SK-N-SH (cell line): ENCODE measurements around the gene CCDC24. TPM values are rescaled to one million over a fixed set of nuclear protein-coding genes. Genes with fewer than 3 reads are reported as not detected.

Experiments
- CTCF ChIA-PET: fragments of 300-600, 350-600 bp; formaldehyde crosslinking; extraction: SDS; loops from one replicate; lab custom pipeline; 2021; lab: Yijun Ruan, JAX
- POLR2A ChIA-PET: fragments of 350-600 bp; sonication (Branson Sonifier 250); formaldehyde crosslinking; extraction: SDS; loops from one replicate; lab custom pipeline; 2020; ENCODE audit warnings: antibody characterized with exemption, inconsistent platforms; lab: Yijun Ruan, JAX
- DNase-seq: peaks from one replicate; pipeline ENCODE4 v3.0.0; 2012
- H2AFZ ChIP-seq: fragments of 200-600 bp; sonication (generic); 2 replicates; pipeline ENCODE4 v1.8.1; 2016; ENCODE audit warnings: antibody characterized with exemption, mild to moderate bottlenecking, low read depth
- H3F3A ChIP-seq: fragments of 200-600 bp; sonication (generic); replicated peaks from 2 replicates; pipeline ENCODE3; 2016; ENCODE audit warnings: antibody characterized with exemption, mild to moderate bottlenecking; ENCODE audit not compliant: insufficient read depth
- H3K27ac ChIP-seq, 2 experiments: fragments of 200-500 bp in 1 of 2; fragments of 200-600 bp in 1 of 2; sonication (Bioruptor generic) in 1 of 2; sonication (generic), shearing (Covaris generic) in 1 of 2; 2 replicates each; pipeline versions ENCODE4 v1.5.1 to v1.6.1; 2014 to 2016; ENCODE audit warnings: low read depth in 2 of 2, inconsistent platforms in 1 of 2, low read length in 1 of 2, mild to moderate bottlenecking in 1 of 2, mixed read lengths in 1 of 2
- H3K27me3 ChIP-seq: fragments of 200-600 bp; sonication (generic), shearing (Covaris generic); 2 replicates; pipeline ENCODE4 v1.6.1; 2016; ENCODE audit warnings: mixed run types; ENCODE audit not compliant: insufficient read depth
- H3K36me3 ChIP-seq, 2 experiments: fragments of 200-500 bp in 1 of 2; fragments of 200-600 bp in 1 of 2; sonication (Bioruptor generic) in 1 of 2; sonication (generic) in 1 of 2; replicated peaks in 1 of 2; 2 replicates each; pipeline versions ENCODE3 to v1.5.1; 2014 to 2016; ENCODE audit warnings: low read length in 1 of 2, mild to moderate bottlenecking in 1 of 2; ENCODE audit not compliant: insufficient read depth in 2 of 2, control insufficient read depth in 1 of 2
- H3K4me1 ChIP-seq, 2 experiments: fragments of 200-500 bp in 1 of 2; fragments of 200-600 bp in 1 of 2; sonication (Bioruptor generic) in 1 of 2; sonication (generic), shearing (Covaris generic) in 1 of 2; 2 replicates each; pipeline versions ENCODE4 v1.5.1 to v1.6.1; 2014 to 2016; ENCODE audit warnings: low read depth in 1 of 2, low read length in 1 of 2, mixed run types in 1 of 2; ENCODE audit not compliant: insufficient read depth in 2 of 2, control insufficient read depth in 1 of 2
- H3K4me2 ChIP-seq: fragments of 200-600 bp; sonication (generic), shearing (Covaris generic); 2 replicates; pipeline ENCODE4 v1.6.1; 2017; ENCODE audit warnings: mixed run types
- H3K4me3 ChIP-seq, 2 experiments: fragments of 200-500 bp in 1 of 2; fragments of 200-600 bp in 1 of 2; sonication (Bioruptor generic) in 1 of 2; sonication (generic), shearing (Covaris generic) in 1 of 2; 2 replicates each; pipeline versions ENCODE4 v1.5.1 to v1.8.1; 2014 to 2016; ENCODE audit warnings: low read depth in 2 of 2, inconsistent platforms in 1 of 2, low read length in 1 of 2, mild to moderate bottlenecking in 1 of 2, mixed read lengths in 1 of 2, moderate library complexity in 1 of 2
- H3K79me2 ChIP-seq: fragments of 200-600 bp; sonication (generic); 2 replicates; pipeline ENCODE4 v1.8.1; 2017; ENCODE audit warnings: mild to moderate bottlenecking; ENCODE audit not compliant: insufficient read depth
- H3K9ac ChIP-seq: fragments of 200-600 bp; sonication (generic); 2 replicates; pipeline ENCODE4 v1.6.1; 2017; ENCODE audit warnings: mixed run types
- H3K9me2 ChIP-seq: fragments of 200-600 bp; sonication (generic); 2 replicates; pipeline ENCODE4 v1.6.1; 2017; ENCODE audit warnings: mixed run types
- H3K9me3 ChIP-seq: fragments of 200-600 bp; sonication (generic); 2 replicates; pipeline ENCODE4 v1.6.1; 2017; ENCODE audit warnings: mixed run types, mild to moderate bottlenecking, moderate library complexity
- H4K20me1 ChIP-seq: fragments of 200-600 bp; sonication (generic); 2 replicates; pipeline ENCODE4 v1.6.1; 2017; ENCODE audit warnings: mild to moderate bottlenecking, mixed run types; ENCODE audit not compliant: insufficient read depth
- EP300 ChIP-seq, 2 experiments: IDR thresholded peaks; 2 replicates each; pipeline versions ENCODE4 v1.4.0 to v1.6.1; 2012; ENCODE audit warnings: borderline replicate concordance in 1 of 2, low read depth in 1 of 2, low read length in 1 of 2
- FOSL2 ChIP-seq: IDR thresholded peaks from 2 replicates; pipeline ENCODE4 v1.4.0; 2012; ENCODE audit warnings: low read depth, mild to moderate bottlenecking, moderate library complexity, borderline replicate concordance
- FOXJ3 ChIP-seq: sonication (generic); formaldehyde crosslinking; IDR thresholded peaks from 2 replicates; pipeline ENCODE4 v1.5.1; 2020; ENCODE audit warnings: mild to moderate bottlenecking, missing genetic modification reagents
- RAD21 ChIP-seq: IDR thresholded peaks from 2 replicates; pipeline ENCODE4 v1.6.1; 2012; ENCODE audit warnings: mild to moderate bottlenecking, low read length
- RCOR1 ChIP-seq: fragments of 150-350 bp; IDR thresholded peaks from 2 replicates; pipeline ENCODE4 v1.6.1; 2017; ENCODE audit warnings: antibody characterized with exemption, low read length
- SIN3A ChIP-seq: IDR thresholded peaks from 2 replicates; pipeline ENCODE4 v1.6.1; 2012; ENCODE audit warnings: low read depth, mild to moderate bottlenecking, low read length, moderate library complexity, borderline replicate concordance
- TAF1 ChIP-seq: IDR thresholded peaks from 2 replicates; pipeline ENCODE4 v1.6.1; 2012; ENCODE audit warnings: low read depth, mild to moderate bottlenecking, low read length, moderate library complexity, borderline replicate concordance
- YY1 ChIP-seq: IDR thresholded peaks from 2 replicates; pipeline ENCODE4 v1.4.0; 2012; ENCODE audit warnings: low read depth, mild to moderate bottlenecking
- WGBS: methylation state at CpG from one replicate; pipeline ENCODE4 v1.1.6; 2017; ENCODE audit warnings: low lambda C conversion rate; 5-methylcytosine and 5-hydroxymethylcytosine counted together
- polyA plus RNA-seq, 3 experiments: library from polyadenylated mRNA; depleted of rRNA; stranded (reverse); fragments of >200 nt; gene quantifications; 2 replicates each; pipeline ENCODE4 v1.2.3, GENCODE V29; 2012
- TF ChIP-seq, protein P1 (sequence below): IDR thresholded peaks from 2 replicates; pipeline ENCODE4 v1.4.0; 2012; ENCODE audit warnings: low read depth, borderline replicate concordance
- TF ChIP-seq, protein P2 (sequence below): IDR thresholded peaks from 2 replicates; pipeline ENCODE4; 2012
- TF ChIP-seq, protein P3 (sequence below): IDR thresholded peaks from 2 replicates; pipeline ENCODE4 v1.6.1; 2012; ENCODE audit warnings: mild to moderate bottlenecking, low read depth, low read length, moderate library complexity
- TF ChIP-seq, protein P4 (sequence below): IDR thresholded peaks from 2 replicates; pipeline ENCODE4 v1.4.0; 2012; ENCODE audit warnings: low read depth, borderline replicate concordance

Gene CCDC24
- polyA plus RNA-seq, 1 of the 3 experiments (the other 2 are of a cell fraction) = 7.5 TPM

DNA sequence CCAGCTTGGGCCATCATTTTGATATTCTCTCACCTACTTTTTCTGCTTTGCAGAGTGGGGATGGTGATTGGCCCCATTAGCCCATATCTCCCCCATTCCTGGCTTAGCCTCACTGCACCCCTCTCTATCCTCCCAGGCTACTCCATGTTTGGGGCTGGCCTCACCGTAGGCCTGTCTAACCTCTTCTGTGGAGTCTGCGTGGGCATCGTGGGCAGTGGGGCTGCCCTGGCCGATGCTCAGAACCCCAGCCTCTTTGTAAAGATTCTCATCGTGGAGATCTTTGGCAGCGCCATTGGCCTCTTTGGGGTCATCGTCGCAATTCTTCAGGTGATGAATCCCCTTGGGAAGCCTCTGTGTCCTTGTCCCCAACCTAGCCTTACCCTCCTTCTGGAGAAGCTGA, 14.5 kb upstream of the CCDC24 start:
- Histone ChIP-seq H3K27ac (no peak overlapping the region), H2AFZ (no peak overlapping the region), H3K9me2 (no peaks in the 10 kb centered on the region), H3K9me3 (no peaks in the 10 kb centered on the region), H4K20me1 (peaks cover 17% of the 10 kb centered on the region), H3K36me3 (peaks cover 16 to 42% of the 10 kb centered on the region in 2 experiments), H3K9ac (no peak overlapping the region), H3K79me2 (peaks cover 64% of the 10 kb centered on the region), H3K4me3 (no peak overlapping the region), H3K4me2 (0 out of 2 replicates have a peak overlapping the region, but pooled peaks have one; percentile 88), H3K4me1 (peaks cover 8 to 50% of the 10 kb centered on the region in 2 experiments; a peak in 1 of 4 replicates), H3F3A (peaks cover 9% of the 10 kb centered on the region), H3K27me3 (no peaks in the 10 kb centered on the region)
- CTCF ChIA-PET = interaction anchor here (1.0 to 2.4 kb wide), 4 partner anchors 26 to 447 kb away, joined by 3 to 10 read pairs (median 6); no protein-coding TSS in a partner anchor
- DNase-seq = no peak
- POLR2A ChIA-PET = interaction anchor here (1.8 kb wide), 1 partner anchor 19 kb away, joined by 5 read pairs; no protein-coding TSS in a partner anchor
- 97% methylated on average over 8 of the region's 8 CpGs for WGBS
- TF ChIP-seq FOSL2 (no peak), YY1 (no peak), RCOR1 (no peak), TAF1 (no peak), SIN3A (no peak), RAD21 (no peak)

DNA sequence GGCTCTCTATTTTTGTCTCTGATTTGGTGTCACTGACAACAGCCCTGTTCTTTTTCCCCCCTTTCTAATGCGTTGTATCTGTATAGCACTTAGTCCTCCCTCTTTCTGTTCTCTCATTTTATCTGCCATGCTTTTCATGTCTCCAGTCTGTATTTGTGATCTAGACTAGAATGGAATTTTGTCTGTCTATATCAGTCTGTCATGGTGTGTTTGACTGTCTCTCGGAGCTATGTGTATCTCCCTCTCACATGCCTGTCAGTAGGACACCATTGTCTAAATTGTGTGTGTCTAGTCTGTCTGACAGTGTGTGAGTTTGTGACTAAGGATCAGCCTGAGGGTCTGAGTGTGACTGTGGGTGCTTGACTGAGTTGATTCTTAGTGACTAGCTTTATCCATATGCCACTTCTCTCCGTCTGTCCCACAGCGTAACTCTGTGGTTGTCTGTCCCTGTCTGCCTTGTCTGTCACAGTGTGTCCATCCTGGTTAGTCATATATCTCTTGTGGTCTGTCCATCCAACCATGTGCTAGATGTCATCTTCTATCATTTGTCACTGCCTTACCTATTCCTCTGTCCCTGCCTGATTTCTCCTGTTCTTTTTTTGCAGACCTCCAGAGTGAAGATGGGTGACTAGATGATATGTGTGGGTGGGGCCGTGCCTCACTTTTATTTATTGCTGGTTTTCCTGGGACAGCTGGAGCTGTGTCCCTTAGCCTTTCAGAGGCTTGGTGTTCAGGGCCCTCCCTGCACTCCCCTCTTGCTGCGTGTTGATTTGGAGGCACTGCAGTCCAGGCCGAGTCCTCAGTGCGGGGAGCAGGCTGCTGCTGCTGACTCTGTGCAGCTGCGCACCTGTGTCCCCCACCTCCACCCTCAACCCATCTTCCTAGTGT, 13.8 kb upstream of the CCDC24 start:
- ChIA-PET POLR2A (interaction anchor here (0.7 kb wide), 1 partner anchor 7 kb away, joined by 3 read pairs; the partner anchor contains the start of gene DPH2), CTCF (interaction anchor here (0.9 to 2.3 kb wide), 5 partner anchors 27 to 214 kb away, joined by 3 to 10 read pairs (median 3); partner anchors contain the start of gene IPO13)
- 83% methylated on average over 9 of the region's 9 CpGs for WGBS

More for the DNA sequence above, 13.8 kb upstream of the CCDC24 start:
- Histone ChIP-seq H4K20me1 (peaks cover 20% of the 10 kb centered on the region), H3K27ac (no peak overlapping the region), H2AFZ (no peak overlapping the region), H3K79me2 (peaks cover 71% of the 10 kb centered on the region)
- no peak for DNase-seq
- TF ChIP-seq, protein P1, sequence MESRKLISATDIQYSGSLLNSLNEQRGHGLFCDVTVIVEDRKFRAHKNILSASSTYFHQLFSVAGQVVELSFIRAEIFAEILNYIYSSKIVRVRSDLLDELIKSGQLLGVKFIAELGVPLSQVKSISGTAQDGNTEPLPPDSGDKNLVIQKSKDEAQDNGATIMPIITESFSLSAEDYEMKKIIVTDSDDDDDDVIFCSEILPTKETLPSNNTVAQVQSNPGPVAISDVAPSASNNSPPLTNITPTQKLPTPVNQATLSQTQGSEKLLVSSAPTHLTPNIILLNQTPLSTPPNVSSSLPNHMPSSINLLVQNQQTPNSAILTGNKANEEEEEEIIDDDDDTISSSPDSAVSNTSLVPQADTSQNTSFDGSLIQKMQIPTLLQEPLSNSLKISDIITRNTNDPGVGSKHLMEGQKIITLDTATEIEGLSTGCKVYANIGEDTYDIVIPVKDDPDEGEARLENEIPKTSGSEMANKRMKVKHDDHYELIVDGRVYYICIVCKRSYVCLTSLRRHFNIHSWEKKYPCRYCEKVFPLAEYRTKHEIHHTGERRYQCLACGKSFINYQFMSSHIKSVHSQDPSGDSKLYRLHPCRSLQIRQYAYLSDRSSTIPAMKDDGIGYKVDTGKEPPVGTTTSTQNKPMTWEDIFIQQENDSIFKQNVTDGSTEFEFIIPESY = no peak
- TF ChIP-seq SIN3A = no peak
- no peak for TF ChIP-seq FOXJ3 (CRISPR knock-in tag)
- no peak for TF ChIP-seq RAD21
- TF ChIP-seq TAF1 = no peak
- TF ChIP-seq, protein P2, sequence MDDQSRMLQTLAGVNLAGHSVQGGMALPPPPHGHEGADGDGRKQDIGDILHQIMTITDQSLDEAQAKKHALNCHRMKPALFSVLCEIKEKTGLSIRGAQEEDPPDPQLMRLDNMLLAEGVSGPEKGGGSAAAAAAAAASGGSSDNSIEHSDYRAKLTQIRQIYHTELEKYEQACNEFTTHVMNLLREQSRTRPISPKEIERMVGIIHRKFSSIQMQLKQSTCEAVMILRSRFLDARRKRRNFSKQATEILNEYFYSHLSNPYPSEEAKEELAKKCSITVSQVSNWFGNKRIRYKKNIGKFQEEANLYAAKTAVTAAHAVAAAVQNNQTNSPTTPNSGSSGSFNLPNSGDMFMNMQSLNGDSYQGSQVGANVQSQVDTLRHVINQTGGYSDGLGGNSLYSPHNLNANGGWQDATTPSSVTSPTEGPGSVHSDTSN = no peak
- TF ChIP-seq, protein P3, sequence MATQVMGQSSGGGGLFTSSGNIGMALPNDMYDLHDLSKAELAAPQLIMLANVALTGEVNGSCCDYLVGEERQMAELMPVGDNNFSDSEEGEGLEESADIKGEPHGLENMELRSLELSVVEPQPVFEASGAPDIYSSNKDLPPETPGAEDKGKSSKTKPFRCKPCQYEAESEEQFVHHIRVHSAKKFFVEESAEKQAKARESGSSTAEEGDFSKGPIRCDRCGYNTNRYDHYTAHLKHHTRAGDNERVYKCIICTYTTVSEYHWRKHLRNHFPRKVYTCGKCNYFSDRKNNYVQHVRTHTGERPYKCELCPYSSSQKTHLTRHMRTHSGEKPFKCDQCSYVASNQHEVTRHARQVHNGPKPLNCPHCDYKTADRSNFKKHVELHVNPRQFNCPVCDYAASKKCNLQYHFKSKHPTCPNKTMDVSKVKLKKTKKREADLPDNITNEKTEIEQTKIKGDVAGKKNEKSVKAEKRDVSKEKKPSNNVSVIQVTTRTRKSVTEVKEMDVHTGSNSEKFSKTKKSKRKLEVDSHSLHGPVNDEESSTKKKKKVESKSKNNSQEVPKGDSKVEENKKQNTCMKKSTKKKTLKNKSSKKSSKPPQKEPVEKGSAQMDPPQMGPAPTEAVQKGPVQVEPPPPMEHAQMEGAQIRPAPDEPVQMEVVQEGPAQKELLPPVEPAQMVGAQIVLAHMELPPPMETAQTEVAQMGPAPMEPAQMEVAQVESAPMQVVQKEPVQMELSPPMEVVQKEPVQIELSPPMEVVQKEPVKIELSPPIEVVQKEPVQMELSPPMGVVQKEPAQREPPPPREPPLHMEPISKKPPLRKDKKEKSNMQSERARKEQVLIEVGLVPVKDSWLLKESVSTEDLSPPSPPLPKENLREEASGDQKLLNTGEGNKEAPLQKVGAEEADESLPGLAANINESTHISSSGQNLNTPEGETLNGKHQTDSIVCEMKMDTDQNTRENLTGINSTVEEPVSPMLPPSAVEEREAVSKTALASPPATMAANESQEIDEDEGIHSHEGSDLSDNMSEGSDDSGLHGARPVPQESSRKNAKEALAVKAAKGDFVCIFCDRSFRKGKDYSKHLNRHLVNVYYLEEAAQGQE = no peak
- TF ChIP-seq, protein P4, sequence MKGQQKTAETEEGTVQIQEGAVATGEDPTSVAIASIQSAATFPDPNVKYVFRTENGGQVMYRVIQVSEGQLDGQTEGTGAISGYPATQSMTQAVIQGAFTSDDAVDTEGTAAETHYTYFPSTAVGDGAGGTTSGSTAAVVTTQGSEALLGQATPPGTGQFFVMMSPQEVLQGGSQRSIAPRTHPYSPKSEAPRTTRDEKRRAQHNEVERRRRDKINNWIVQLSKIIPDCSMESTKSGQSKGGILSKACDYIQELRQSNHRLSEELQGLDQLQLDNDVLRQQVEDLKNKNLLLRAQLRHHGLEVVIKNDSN = no peak
- no peak for TF ChIP-seq EP300 (IDR thresholded peaks at IDR 0.05; ENCODE audit: borderline replicate concordance in 1 of 2, low read depth in 1 of 2, low read length in 1 of 2)
- TF ChIP-seq, all 33 proteins: peak for 0
- H3K36me3 ChIP-seq = peaks cover 16 to 37% of the 10 kb centered on the region in 2 experiments
- no peaks in the 10 kb centered on the region for H3K9me3 ChIP-seq
- H3K4me1 ChIP-seq = peaks cover 8 to 50% of the 10 kb centered on the region in 2 experiments; a peak in 1 of 4 replicates
- H3F3A ChIP-seq = peaks cover 9% of the 10 kb centered on the region
- no peak overlapping the region for H3K9ac ChIP-seq
- H3K4me3 ChIP-seq = peak overlapping the region in 1 of 2 experiments; percentile 85; a peak in 3 of 4 replicates
- H3K4me2 ChIP-seq = peak overlapping the region; percentile 88
- H3K27me3 ChIP-seq = no peaks in the 10 kb centered on the region
- no peaks in the 10 kb centered on the region for H3K9me2 ChIP-seq
